ENCODE measurements around the gene CTAGE6. TPM values are rescaled to one million over a fixed set of nuclear protein-coding genes. Genes with fewer than 3 reads are reported as not detected.
"Not testable (repeated sequence)": the region's sequence is repeated elsewhere in the genome, so short reads cannot be mapped to it uniquely, and the experiment has no call there.

CTAGE6 gene
- total and polyA plus RNA-seq, 2 donors (not counting 1 experiment from before 2014, with no cell fraction given): 1.9 TPM; not detected in 1

- no CpG with 5 or more reads among the region's 1 CpG for WGBS (ENCODE audit: insufficient coverage)
- H3K27me3 Mint-ChIP-seq; H3K27ac Mint-ChIP-seq; H3K4me3 ChIP-seq (ENCODE audit: control extremely low read depth in 1 of 5, extremely low read depth in 1 of 5, insufficient read depth in 1 of 5, low read depth in 2 of 5, low read length in 4 of 5); H3K27me3 ChIP-seq (replicated peaks in 1 of 4; ENCODE audit: control extremely low read depth in 1 of 4, control insufficient read depth in 3 of 4, insufficient read depth in 4 of 4, low read length in 3 of 4); H3K4me1 ChIP-seq (ENCODE audit: control insufficient read depth in 2 of 2, insufficient read depth in 2 of 2, low read length in 2 of 2); H3K9me3 Mint-ChIP-seq (ENCODE audit: insufficient read depth); CTCF ChIA-PET; H3K36me3 ChIP-seq (replicated peaks in 1 of 2; ENCODE audit: control extremely low read depth in 1 of 2, control insufficient read depth in 1 of 2, extremely low read depth in 1 of 2, insufficient read depth in 2 of 2, low read length in 1 of 2); H3K4me3 Mint-ChIP-seq; intact Hi-C loops (cut with micrococcal nuclease); H4K20me1 ChIP-seq (ENCODE audit: control insufficient read depth, insufficient read depth, low read length, poor library complexity, severe bottlenecking); H3K4me1 Mint-ChIP-seq; POLR2A ChIA-PET; H3K9me3 ChIP-seq (ENCODE audit: control extremely low read depth in 1 of 3, control insufficient read depth in 2 of 3, insufficient read depth in 1 of 3, low read length in 2 of 3); H3K4me2 ChIP-seq (replicated peaks; ENCODE audit: low read depth, low read length, poor library complexity, severe bottlenecking); H3K27ac ChIP-seq (ENCODE audit: low read length in 2 of 2); H3K9ac ChIP-seq (ENCODE audit: low read length); H2AFZ ChIP-seq (ENCODE audit: insufficient read depth, low read depth, low read length, poor library complexity, severe bottlenecking); H3K79me2 ChIP-seq (ENCODE audit: control insufficient read depth, insufficient read depth, low read length); DNase-seq; ATAC-seq (ENCODE audit: low read depth): not testable (repeated sequence)
Measured at GRCh38 chr7:143763065-143763464, 5.6 kb upstream of the CTAGE6 start.

GRCh38 chr7:143745340-143745739, 12.2 kb downstream of the CTAGE6 start:
- H3K4me1 ChIP-seq (ENCODE audit: control insufficient read depth in 2 of 2, insufficient read depth in 2 of 2, low read length in 2 of 2); H4K20me1 ChIP-seq (ENCODE audit: control insufficient read depth, insufficient read depth, low read length, poor library complexity, severe bottlenecking); DNase-seq; H3K9me3 Mint-ChIP-seq (ENCODE audit: insufficient read depth); H3K27me3 ChIP-seq (replicated peaks in 1 of 4; ENCODE audit: control extremely low read depth in 1 of 4, control insufficient read depth in 3 of 4, insufficient read depth in 4 of 4, low read length in 3 of 4); H3K36me3 ChIP-seq (replicated peaks in 1 of 2; ENCODE audit: control extremely low read depth in 1 of 2, control insufficient read depth in 1 of 2, extremely low read depth in 1 of 2, insufficient read depth in 2 of 2, low read length in 1 of 2); H3K9me3 ChIP-seq (ENCODE audit: control extremely low read depth in 1 of 3, control insufficient read depth in 2 of 3, insufficient read depth in 1 of 3, low read length in 2 of 3); H3K79me2 ChIP-seq (ENCODE audit: control insufficient read depth, insufficient read depth, low read length); H2AFZ ChIP-seq (ENCODE audit: insufficient read depth, low read depth, low read length, poor library complexity, severe bottlenecking); H3K27ac ChIP-seq (ENCODE audit: low read length in 2 of 2); H3K4me1 Mint-ChIP-seq; H3K4me2 ChIP-seq (replicated peaks; ENCODE audit: low read depth, low read length, poor library complexity, severe bottlenecking); H3K27ac Mint-ChIP-seq; H3K9ac ChIP-seq (ENCODE audit: low read length); intact Hi-C loops (cut with micrococcal nuclease); H3K4me3 ChIP-seq (ENCODE audit: control extremely low read depth in 1 of 5, extremely low read depth in 1 of 5, insufficient read depth in 1 of 5, low read depth in 2 of 5, low read length in 4 of 5); POLR2A ChIA-PET; H3K4me3 Mint-ChIP-seq; H3K27me3 Mint-ChIP-seq; CTCF ChIA-PET; ATAC-seq (ENCODE audit: low read depth): not testable (repeated sequence)
- WGBS (ENCODE audit: insufficient coverage): 40% methylated on average over 1 of the region's 4 CpGs
